Activated naive CD4-positive, alpha-beta T cell (primary cell): ENCODE measurements around the gene GLT1D1.

ENCODE experiments used
- DNase-seq, 4 experiments: peaks; one replicate each; lab custom pipeline; 2025; lab: John Stamatoyannopoulos, UW

The GLT1D1 gene

DNA sequence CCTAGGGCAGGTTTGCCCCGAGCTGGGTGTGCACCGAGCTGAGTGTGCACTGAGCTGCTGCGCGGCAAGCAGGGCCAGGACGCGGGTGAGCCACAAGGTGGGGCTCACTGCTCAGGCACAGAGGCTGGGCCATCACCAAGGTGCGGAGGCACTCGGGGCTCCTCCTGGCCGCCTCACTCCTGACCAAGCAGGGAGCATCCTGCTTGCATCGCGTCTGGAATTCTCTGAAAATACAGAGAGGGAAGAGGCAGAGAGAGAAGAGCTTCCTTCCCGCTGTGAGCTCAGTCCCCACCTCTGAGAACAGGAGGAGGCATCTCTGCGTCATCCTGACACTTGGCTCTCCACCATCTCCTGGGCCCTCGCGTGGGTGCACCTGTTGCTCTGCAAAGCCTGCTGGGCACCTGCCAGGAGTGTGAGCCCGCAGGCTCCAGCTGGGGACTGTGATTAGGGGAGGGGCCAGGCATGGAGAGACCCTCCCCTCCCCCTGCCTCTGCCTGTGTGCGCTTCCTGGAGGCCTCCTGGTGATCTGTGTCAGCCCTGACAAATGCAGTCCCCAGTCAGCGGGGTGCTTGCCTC, 116.3 kb downstream of the GLT1D1 start:
- DNase-seq, result no peak

DNA sequence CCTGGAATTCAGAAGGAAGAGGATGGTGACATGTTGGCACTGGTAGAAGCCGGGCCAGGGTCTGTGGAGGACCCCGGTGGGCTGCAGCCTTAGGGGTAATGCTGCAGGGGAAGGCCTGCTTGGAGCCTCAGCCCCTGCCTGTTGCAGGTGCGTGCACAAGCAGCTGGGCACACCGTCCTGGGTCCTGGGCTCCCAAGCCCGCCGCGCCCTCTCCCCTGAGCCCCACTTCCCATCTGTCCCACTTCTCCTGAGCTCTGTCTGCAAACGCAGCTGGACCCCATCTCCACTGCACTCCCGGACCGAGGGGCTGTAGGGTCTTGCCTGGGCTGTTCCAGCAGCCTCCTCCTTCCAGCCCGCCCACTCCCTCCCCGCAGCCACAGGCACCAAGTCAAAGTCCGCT, 116.8 kb downstream of the GLT1D1 start:
- no peak for DNase-seq

DNA sequence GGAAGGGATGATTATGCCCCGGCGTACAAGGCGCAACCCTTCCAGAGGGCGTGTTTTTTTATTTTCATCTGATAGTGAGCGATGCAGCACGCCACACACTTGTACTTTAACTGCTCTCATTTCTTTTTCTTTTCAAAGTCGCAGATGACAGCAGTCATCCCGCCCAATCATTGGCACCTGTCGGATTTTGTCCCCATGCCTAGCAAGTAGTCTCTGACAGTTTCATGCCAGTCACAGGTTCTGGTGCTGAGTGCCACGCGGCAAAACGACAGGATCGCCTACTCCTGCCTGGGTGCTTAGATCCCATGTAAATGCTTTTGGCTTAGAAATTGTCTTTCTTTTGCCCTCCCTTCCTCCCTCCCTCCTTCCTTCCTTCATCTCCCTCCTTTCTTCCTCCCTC, 117.7 kb downstream of the GLT1D1 start:
- no peak for DNase-seq

DNA sequence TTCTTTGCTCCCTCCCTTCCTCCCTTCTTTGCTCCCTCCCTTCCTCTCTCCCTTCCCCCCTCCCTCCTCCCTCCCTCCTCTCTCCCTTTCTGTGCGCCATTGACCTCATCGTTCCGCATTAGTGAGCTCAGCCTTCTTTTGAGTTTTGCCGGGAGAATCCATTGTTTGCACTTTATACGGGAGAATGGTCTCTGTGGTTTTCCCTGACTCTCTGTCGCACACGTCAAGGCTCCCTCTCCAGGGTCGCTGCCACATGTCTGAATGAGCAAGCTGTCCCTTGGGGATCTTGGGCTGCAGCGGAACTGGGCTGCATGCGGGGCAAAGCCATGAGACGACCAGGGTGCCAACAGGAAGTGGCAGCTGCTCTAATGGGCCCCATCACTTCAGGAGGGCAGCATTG, 118.5 kb downstream of the GLT1D1 start:
- DNase-seq, result no peak

DNA sequence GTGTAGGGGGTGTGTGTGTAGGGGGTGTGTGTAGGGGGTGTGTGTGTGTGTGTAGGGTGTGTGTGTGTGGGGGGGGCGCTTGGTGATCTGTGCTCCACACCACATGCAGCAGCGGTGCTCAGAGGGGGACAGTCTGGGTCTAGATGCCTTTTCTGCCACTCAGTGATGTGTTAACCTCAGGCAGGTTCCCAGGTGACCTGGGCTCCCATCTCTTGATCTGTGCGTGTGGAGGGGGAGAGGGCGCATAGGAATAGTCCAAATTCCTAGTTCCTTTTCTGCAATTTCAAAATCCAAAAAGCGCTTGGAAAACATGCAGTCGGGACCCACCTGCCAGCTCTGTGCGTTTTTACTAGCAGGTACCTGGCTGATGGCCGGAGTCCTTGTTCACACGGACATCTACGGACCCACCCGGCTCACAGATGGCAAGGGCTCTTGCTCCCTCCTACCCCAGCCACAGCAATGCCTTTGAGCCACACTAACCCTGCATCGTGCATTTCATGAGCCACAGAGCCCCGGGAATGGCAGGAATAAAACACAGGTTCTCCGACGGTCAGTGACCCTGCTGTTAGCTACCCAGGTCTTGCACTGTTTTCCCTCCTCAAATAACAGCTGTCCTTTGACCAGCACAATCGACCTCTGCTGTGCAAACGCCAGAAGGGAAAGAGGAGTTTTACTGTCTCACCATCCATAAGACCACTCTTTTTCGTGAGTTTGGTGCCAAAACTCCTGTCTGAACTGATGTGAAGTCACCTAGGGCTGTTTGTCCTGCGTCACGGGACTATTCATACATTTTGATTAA, 120.8 kb downstream of the GLT1D1 start:
- DNase-seq, result no peak

DNA sequence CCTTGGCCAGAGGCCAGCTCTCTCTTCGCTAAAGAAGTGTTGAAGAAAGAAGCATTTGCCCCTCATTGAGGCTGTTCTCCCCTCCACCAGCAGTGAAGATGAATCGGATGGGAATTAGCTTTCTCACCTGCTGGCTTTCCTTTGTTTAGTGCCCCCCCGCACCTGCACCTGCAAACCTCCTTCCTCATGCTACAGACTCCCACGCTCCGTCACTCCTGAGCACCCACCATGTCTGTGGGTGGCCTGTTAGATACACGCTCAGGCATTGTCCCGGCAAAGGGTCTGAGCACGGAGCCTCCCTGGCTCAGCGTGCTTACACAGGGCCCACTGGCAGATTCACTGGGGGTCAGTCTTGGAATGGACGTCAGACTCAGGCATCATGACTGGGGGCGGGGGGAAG, 121.6 kb downstream of the GLT1D1 start:
- DNase-seq, result no peak

DNA sequence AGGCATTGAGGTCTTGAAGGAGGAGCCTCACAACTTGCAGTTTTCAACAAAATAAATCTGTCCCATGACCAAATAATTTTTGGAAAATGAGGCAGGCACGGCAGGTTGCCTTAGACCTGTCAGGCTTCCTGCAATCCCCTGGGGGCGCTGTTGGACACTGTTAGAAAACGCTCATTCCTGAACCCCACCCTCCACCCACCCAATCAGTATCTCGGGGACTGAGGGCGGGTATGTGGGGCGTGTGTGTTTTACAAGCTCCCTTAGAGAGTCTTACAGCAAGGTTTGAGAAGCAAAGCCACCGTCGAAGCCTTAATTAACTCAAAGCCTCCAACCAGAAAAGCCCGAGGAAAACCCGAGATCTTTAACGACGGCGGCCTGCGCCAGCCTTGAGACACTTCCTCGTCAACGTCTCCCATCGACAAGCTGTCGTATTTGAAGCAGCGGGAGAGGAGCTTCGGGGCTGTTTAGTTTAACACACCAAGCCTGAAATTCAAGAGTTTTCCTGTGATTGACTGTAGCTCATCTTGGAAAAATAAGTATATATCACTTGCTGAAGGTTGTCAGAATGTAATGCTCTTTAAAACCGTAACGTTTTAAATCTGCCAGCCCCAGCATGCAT, 123.0 kb downstream of the GLT1D1 start:
- DNase-seq, result no peak

DNA sequence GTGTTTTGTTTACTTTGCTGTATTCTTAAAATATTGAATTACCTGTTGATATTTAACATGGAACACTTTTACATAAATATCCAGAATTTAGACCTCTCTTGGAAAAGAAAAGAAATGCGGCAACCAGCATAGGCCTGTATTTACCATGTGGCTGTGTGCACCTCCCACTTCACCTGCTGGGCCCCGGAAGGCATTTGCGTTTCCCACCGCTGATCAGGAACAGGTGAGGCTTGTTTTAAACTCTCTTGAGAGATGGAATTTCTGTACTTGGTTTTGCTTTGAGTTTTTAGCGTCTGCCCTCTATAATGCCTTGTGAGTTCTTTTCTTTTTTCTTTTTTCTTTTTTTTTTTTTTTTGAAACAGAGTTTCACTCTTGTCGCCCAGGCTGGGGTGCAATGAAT, 124.2 kb downstream of the GLT1D1 start:
- DNase-seq, result no peak

DNA sequence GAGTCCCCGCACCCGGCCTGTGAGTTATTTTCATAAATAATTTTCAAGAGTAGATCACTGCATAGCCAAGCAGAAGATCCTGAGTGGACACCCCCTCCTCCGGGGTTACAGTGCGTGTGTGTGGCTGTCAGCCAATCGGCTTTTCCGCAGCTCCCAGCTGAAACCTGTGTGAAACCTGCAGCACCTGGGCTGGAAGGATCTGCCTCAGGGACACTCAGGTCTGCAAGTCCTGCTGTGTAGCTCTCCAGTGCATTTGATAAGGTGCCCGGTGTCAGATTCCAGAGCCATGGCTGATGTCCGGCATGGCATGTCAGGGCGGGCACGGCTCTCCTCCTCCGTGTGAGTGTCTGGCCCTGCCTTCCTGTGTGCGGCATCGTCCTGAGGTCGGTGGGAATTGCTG, 124.8 kb downstream of the GLT1D1 start:
- no peak for DNase-seq

DNA sequence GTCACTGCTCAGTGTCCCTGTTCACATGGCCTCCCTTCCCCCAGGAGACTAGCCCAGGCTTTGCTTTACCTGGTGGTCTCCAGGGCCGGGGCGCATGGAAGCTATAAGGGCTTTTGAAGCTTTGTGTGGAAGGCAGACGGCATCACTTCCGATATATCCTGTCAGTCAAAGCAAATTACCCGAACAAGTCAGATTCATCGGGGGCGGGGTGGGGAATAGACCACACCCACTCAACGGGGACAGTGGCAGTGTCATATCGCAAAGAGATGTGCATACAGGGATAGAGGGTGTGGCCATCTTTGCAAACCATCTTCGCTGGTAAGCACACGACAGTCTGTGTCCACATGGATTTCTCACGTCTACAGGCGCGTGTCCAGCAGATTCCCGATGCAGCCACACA, 127.3 kb downstream of the GLT1D1 start:
- no peak for DNase-seq

DNA sequence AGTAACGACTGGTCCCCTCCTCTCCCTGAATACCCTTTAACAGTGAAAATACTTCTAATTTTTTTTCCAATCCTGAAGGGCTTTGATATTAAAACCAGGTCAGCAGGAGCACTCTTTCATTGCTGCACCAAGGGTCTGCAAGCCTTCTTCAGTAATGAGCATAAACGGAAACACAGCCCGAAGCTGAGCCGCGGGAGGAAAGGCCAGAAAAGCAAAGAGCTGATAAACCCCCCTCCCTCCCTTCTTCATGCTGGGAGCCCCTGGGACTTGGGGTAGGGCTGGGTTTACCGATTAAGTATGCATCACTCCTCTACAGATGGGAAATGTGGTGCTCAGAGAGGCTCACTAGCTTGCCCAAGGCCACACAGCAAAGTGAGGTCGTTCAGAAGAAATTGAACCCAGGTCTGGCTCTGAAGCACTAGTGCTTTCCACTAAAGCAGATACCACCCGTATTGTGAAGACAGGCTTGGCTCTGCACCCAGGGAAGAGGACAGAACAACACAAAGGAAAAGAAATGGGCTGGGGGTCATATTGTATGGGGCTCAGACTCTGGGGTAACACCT, 128.8 kb downstream of the GLT1D1 start:
- no peak for DNase-seq

DNA sequence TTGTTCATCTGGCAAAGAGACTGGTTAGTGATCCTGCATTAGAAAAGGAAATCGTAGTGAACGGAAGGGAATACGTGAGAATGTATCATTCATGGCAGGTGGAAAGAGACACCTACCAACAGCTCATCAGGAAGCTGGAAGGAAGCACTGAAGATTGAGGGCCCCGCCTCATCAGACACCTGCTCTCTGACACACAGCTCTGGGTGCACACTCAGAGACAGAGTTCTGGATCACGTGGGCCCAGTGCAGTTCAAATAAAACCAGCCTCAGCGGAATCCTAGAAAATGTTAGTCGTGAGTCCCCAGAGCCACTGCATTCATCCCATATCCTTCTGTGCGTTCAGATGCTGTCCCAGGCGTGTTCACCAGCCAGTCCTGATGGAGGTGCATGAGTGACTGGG, 129.7 kb downstream of the GLT1D1 start:
- no peak for DNase-seq

DNA sequence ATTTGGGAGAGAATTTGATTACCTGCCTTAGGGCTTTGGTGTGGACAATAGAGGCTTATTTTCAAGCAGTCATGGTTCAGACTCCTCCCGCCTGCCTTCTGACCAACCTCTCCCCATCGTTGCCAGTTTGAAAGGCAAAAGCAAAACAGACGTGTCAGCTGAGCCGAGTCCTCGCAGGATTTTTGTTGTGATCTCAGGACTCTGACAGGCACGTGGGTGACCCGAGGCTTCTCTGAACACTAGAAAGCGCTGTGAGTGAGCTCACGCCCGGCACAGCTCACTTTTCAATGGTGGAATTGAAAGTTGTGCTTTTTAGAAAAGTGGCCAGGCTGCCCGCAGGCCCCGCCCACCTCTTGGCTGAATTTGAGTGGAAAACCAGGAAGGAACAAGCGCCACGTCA, 130.1 kb downstream of the GLT1D1 start:
- no peak for DNase-seq

DNA sequence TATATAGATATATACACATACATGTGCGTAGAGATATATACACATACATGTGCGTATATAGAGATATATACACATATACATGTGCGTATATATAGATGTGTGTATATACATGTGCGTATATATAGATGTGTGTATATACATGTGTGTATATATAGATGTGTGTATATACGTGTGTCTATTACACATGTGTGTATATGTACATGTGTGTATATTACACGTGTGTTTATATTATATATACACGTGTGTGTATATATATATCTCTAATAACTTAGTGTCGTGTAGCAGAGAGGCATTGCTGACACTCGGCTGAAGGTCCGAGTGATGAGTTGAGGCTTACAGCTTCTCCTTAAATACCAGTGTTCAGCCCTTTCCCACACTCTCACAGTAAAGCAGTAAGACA, 133.7 kb downstream of the GLT1D1 start:
- DNase-seq, result no peak

DNA sequence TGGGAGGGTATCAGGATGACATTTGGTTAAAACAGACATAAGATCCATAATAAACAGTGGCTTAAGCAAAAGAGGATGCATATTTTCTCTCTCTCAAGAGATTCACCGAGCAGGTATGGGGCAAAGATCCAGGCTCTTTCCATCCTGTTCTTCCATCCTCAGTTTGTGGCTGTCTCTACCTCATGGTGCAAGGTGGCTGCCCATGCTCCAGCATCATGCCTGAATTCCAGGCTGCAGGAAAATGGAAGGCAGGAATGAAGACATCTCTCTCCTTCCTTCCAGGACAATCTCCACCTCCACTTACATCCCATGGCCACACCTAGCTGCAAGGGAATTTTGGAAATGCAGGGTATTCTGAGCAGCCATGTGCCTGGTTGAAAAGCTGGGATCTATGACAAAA, 136.0 kb downstream of the GLT1D1 start:
- DNase-seq, result no peak

DNA sequence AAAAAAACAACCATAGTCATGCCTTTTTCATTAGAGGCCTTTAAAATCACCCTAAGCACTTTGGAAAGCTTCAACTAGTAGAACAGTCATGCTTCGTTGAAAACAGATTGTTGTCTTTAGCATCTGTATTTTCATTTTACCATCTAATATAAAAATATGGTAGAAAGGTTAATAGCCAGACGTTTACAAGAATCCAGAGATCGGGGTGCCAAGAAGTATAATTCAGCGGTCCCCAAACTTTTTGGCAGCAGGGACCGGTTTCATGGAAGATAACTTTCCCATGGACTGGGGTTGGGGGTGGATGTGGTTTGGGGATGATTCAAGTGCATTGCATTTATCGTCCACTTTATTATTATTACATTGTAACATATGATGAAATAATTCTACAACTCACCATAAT, 138.4 kb downstream of the GLT1D1 start:
- no peak for DNase-seq

DNA sequence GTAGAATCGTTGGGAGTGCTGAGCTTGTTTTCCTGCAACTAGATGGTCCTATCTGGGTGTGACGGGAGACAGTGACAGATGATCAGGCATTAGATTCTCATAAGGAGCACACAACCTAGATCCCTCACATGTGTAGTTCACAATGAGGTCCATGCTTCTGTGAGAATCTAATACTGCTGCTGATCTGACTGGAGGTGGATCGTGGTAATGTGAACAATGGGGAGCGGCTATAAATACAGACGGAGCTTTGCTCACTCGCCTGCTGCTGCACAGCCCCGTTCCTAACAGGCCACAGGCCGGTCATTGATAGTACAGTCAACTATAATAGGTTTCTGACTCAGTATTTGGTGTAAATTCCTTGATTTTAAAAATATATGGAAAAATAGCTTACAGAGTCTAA, 138.8 kb downstream of the GLT1D1 start:
- no peak for DNase-seq

DNA sequence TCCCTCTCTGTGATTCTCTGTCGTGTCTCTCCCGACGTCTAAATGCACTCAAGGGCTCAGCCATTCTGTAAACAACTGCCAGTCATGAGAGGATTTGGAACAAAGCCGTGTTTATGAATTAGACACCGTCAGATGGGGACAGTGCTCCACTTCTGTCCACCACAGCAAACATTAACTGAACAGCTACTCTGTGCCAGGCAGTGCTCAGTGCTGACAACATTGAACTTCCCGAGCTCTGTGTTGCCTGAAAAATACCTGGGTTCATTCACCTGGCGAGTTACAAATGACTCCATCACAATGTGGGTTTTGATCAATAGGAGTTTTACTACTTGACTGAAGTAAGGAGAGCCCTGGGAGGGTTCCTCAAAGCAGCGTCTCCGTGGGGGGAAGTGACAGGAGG, 139.3 kb downstream of the GLT1D1 start:
- no peak for DNase-seq

DNA sequence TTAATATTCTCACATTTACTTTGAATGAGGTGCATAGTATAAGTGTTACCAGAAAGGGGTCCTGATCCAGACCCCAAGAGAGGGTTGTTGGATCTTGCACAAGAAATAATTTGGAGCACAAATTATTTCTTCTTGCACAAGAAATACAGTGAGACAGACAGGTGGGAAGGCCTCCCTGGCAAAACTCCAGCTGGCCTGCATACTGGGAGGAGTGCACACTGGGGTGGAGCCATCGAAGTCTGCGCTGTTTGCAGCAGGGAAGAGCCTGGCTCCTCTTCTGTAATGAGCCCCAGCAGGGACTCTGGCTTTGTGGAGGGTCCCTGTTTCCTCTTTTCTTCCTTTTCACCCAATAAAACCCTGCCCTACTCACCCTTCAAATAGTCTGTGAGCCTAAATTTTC, 141.6 kb downstream of the GLT1D1 start:
- no peak for DNase-seq

DNA sequence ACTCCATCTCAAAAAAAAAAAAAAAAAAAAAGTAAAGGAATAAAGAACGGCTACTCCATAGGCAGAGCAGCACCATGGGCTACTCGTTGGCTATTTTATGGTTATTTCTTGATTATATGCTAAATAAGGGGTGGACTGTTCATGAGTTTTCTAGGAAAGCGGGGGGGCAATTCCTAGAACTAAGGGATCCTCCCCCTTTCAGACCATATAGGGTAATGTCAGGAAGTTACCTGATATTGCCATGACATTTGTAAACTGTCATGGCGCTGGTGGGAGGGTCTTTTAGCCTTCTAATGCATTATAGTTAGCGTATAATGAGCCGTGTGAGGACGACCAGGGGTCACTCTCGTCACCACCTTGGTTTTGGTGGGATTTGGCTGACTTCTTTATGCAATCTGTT, 142.3 kb downstream of the GLT1D1 start:
- no peak for DNase-seq

DNA sequence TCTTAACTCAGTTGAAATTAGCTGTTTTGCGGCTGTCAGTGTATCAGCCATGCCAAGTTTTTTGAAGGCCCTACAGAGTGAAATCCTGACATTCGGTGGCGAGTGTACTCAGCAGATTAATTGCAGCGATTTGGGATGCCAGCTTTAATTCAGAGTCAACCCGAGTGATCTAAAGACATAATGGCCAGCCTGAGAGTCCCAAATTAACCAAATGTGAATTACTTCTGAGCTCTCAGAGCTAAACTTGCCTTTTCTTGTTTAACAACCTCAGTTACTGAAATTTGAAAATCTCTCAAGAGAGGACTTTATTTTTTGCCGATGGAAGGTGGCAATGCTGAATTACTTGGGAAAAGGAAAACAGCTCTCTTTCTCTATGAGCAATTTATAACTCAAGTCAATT, 148.5 kb downstream of the GLT1D1 start:
- DNase-seq, result no peak

DNA sequence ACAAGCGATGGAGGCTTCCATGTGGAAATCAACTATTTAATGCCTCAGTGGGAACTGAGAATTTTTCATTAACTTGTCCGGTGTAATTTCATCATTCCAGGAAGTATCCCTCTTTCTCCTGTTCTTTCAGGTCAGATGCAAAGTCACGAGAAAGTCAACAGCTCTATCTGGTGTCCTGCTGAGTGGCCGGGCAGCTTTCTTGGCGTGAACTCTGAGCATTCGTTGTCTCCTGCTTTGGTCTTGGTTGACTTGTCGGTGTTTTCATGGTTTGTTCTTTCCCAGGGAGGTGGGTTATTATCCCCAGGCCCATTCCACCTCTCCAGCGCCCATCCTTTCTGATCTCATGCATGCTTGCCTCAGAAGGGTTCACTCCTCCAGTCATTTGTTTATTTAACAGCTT, 149.1 kb downstream of the GLT1D1 start:
- no peak for DNase-seq

DNA sequence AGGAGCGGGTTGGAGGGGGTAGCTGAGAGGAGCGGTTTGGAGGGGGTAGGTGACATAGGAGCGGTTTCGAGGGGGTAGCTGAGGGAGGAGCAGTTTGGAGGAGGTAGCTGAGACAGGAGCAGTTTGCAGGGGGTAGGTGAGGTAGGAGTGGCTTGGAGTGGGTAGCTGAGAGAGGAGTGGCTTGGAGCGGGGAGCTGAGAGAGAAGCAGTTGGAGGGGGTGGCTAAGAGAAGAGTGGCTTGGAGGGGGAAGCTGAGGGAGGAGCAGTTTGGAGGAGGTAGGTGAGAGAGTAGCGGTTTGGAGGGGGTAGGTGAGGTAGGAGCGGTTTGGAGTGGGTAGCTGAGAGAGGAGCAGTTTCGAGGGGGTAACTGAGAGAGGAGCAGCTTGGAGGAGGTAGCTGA, 152.1 kb downstream of the GLT1D1 start:
- DNase-seq, result no peak
